Astrocyte of the cerebellum (primary cell): ENCODE data around the gene PDCD1.
"Not testable (repeated sequence)": the region's sequence is repeated elsewhere in the genome, so short reads cannot be mapped to it uniquely, and the experiment has no call there.

Experiments
- DNase-seq: peaks from one replicate; pipeline ENCODE4 v3.0.0-alpha.2; 2011; ENCODE audit warnings: low read depth
- H3K4me3 ChIP-seq: 2 replicates; pipeline ENCODE4 v1.5.1; 2011; ENCODE audit warnings: mild to moderate bottlenecking, low read depth, low read length, moderate library complexity
- CTCF ChIP-seq: IDR thresholded peaks from 2 replicates; pipeline ENCODE4 v1.5.1; 2012; ENCODE audit warnings: low read length, low read depth, moderate library complexity, mild to moderate bottlenecking; ENCODE audit errors: missing control alignments
- in situ Hi-C: cut with HindIII; loops from 2 replicates; pipeline ENCODE4 v1.10.0; 2017; ENCODE audit warnings: low sequenced_read_pairs

Gene PDCD1

GRCh38 chr2:241858206-241859016 lies at the start of gene PDCD1:
Gene PDCD1, minus strand, starts transcription at chr2:241858894. Its CDS starts 56 bp downstream, at chr2:241858838.
- H3K4me3 ChIP-seq = no peak within 1 kb of the TSS
- TF ChIP-seq CTCF = no peak
- DNase-seq = no peak
- in situ Hi-C loops = no loop called here

DNA sequence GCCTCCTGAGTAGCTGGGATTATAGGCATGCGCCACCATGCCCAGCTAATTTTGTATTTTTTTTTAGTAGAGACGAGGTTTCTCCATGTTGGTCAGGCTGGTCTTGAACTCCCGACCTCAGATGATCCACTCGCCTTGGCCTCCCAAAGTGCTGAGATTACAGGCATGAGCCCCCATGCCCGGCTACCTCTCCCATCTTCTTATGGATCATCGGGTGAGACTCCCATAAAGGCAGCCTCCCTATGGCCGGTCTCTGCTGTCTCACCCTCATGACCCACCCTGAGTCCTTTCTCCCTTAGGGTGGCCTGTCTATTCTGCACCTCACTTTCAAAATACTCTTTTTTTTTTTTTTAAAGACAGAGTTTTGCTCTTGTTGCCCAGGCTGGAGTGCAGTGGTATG lies 49.1 kb upstream of the PDCD1 start:
- DNase-seq, H3K4me3 ChIP-seq, in situ Hi-C loops: not testable (repeated sequence)

- in situ Hi-C loops = no loop called here
- TF ChIP-seq CTCF = no peak
- no peak for DNase-seq
- no peak overlapping the region for H3K4me3 ChIP-seq
These were observed 48.3 kb upstream of the PDCD1 start for GRCh38 chr2:241906826-241907570.

DNA sequence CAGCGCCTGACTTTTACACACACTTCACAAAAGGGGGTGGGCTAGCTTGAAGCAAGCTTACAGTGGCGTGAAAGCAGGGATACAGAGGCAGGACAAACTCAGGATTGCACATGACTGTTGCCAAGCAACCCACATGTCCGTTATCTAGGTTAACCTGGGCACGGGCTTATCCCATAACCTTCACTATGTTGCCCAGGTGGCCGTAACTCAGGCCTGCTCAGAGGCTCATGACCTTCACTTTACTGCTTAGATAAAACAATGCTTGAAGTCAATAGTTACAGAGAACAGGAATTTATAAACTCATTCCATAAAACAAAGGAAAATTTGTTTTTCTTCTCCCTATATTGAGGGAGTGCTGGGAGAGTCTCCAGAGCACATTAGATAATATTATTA lies 47.7 kb upstream of the PDCD1 start:
- DNase-seq, in situ Hi-C loops, H3K4me3 ChIP-seq: not testable (repeated sequence)

DNA sequence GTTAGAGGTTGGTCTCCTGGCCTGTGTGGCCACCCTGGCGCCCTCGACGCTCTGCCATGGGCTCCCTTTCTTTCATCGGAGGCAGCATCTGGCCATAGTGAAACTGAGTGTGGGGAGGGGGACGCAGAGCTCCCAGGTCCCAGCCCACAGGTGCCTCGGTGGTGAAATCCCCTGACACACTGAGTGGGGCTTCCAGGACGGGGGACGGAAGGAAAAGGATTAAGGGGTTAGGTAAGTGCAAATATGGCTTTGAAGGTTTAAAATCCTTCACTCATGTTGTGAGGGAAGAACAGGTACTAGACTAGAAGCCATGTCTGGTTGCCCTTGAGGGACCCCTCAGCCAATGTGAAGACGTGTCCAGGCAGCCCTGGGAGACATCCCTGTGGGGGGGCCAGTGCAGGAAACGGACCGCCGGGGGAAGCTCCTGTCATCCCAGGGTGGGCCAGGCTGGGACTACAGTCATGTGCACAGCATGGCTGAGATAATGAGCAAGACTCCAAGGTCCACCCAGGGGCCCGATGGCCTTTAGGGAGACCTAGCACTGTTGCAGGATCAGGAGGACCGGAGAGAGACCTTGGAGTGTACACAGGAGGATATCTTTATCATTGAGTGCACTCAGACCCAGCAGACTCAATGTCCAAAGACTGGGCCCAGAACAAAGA lies 47.2 kb upstream of the PDCD1 start:
- no peak for TF ChIP-seq CTCF
- no peak overlapping the region for H3K4me3 ChIP-seq
- in situ Hi-C loops = no loop called here
- DNase-seq = no peak

GRCh38 chr2:241904791-241905710 lies 46.4 kb upstream of the PDCD1 start:
- no peak for DNase-seq
- no peak overlapping the region for H3K4me3 ChIP-seq
- in situ Hi-C loops = no loop called here
- TF ChIP-seq CTCF = no peak
